ENCODE measurements around the gene TBX3. TPM values are rescaled to one million over a fixed set of nuclear protein-coding genes. Genes with fewer than 3 reads are reported as not detected.

Gene TBX3
- polyA plus RNA-seq, 3 donors from 2014 or later, result not detected

- peaks cover 0 to 3% (median 0%) of the 10 kb centered on the region in 3 donors for H3K36me3 Mint-ChIP-seq
- H3K27me3 Mint-ChIP-seq (ENCODE audit: low read depth in 3 of 3), result peaks cover 17 to 35% (median 25%) of the 10 kb centered on the region in 3 donors
- no peak overlapping the region for H3K4me3 Mint-ChIP-seq
- peaks cover 0 to 2% (median 0%) of the 10 kb centered on the region in 6 donors for H3K9me3 Mint-ChIP-seq
- no peak overlapping the region for H3K27ac Mint-ChIP-seq
- no peak for DNase-seq
- H3K4me1 Mint-ChIP-seq, result no peaks in the 10 kb centered on the region
Observed at GRCh38 chr12:114665411-114666260, 18.3 kb downstream of the TBX3 start.

- Mint-ChIP-seq H3K27me3 (ENCODE audit: low read depth in 3 of 3) (peaks cover 14 to 27% (median 17%) of the 10 kb centered on the region in 3 donors), H3K36me3 (peaks cover 0 to under 1% (median 0%) of the 10 kb centered on the region in 3 donors), H3K4me3 (no peak overlapping the region), H3K27ac (no peak overlapping the region), H3K4me1 (no peaks in the 10 kb centered on the region), H3K9me3 (peaks cover 0 to under 1% (median 0%) of the 10 kb centered on the region in 6 donors)
- DNase-seq, result no peak
Observed at GRCh38 chr12:114664651-114665320, 19.2 kb downstream of the TBX3 start.

GRCh38 chr12:114662512-114663177 is 21.3 kb downstream of the TBX3 start:
- Mint-ChIP-seq H3K4me1 (no peaks in the 10 kb centered on the region), H3K27ac (no peak overlapping the region), H3K27me3 (ENCODE audit: low read depth in 3 of 3) (peaks cover 7 to 23% (median 10%) of the 10 kb centered on the region in 3 donors), H3K4me3 (no peak overlapping the region), H3K36me3 (no peaks in the 10 kb centered on the region), H3K9me3 (no peaks in the 10 kb centered on the region)
- peak; percentile 5 to 24 (median 21) for DNase-seq

GRCh38 chr12:114661245-114661644 is 22.7 kb downstream of the TBX3 start:
- H3K4me3 Mint-ChIP-seq, result no peak overlapping the region
- no peak for DNase-seq
- no peak overlapping the region for H3K27ac Mint-ChIP-seq
- peaks cover 0 to 18% (median 6%) of the 10 kb centered on the region in 3 donors for H3K27me3 Mint-ChIP-seq (ENCODE audit: low read depth in 3 of 3)
- no peaks in the 10 kb centered on the region for H3K36me3 Mint-ChIP-seq
- H3K4me1 Mint-ChIP-seq, result no peaks in the 10 kb centered on the region
- H3K9me3 Mint-ChIP-seq, result no peaks in the 10 kb centered on the region

GRCh38 chr12:114659084-114659483 is 24.9 kb downstream of the TBX3 start:
- peaks cover 0 to 9% (median 9%) of the 10 kb centered on the region in 3 donors for H3K27me3 Mint-ChIP-seq (ENCODE audit: low read depth in 3 of 3)

DNA sequence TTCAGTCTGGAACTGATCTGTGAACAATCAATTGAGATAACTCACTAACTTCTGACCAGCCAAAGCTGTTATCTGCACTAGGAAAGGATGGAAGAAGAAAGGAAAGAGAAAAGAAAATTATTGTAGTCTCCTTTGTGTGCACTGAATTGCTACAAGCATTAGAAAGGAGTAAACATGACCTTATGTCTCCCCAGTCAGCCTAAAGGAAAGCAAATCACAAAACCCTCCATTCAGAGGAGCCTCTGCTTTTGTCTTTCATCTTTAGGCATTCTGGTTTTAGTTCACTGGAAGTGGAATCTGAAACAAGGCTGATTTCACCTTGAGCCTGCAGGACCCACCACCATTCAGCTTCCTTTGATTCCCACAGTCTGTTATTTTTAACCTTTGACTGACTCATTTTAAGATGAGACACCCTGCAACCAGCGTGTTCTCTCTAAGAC is 26.0 kb downstream of the TBX3 start:
- DNase-seq, result no peak
- no peaks in the 10 kb centered on the region for H3K4me1 Mint-ChIP-seq
- no peak overlapping the region for H3K4me3 Mint-ChIP-seq
- H3K27me3 Mint-ChIP-seq (ENCODE audit: low read depth in 3 of 3), result peaks cover 0 to 9% (median 3%) of the 10 kb centered on the region in 3 donors
- H3K9me3 Mint-ChIP-seq, result no peaks in the 10 kb centered on the region
- H3K36me3 Mint-ChIP-seq, result no peaks in the 10 kb centered on the region
- H3K27ac Mint-ChIP-seq, result no peak overlapping the region

More at GRCh38 chr12:114659084-114659483, 24.9 kb downstream of the TBX3 start:
- H3K9me3 Mint-ChIP-seq, result no peaks in the 10 kb centered on the region
- no peak for DNase-seq
- no peak overlapping the region for H3K27ac Mint-ChIP-seq
- no peaks in the 10 kb centered on the region for H3K36me3 Mint-ChIP-seq
- H3K4me1 Mint-ChIP-seq, result no peaks in the 10 kb centered on the region
- no peak overlapping the region for H3K4me3 Mint-ChIP-seq

GRCh38 chr12:114657597-114657920 is 26.4 kb downstream of the TBX3 start:
- peaks cover 0 to 7% (median 3%) of the 10 kb centered on the region in 3 donors for H3K27me3 Mint-ChIP-seq (ENCODE audit: low read depth in 3 of 3)
- H3K9me3 Mint-ChIP-seq, result no peaks in the 10 kb centered on the region
- no peak overlapping the region for H3K27ac Mint-ChIP-seq
- no peak overlapping the region for H3K4me3 Mint-ChIP-seq
- no peak for DNase-seq
- H3K4me1 Mint-ChIP-seq, result no peaks in the 10 kb centered on the region
- no peaks in the 10 kb centered on the region for H3K36me3 Mint-ChIP-seq

- H3K4me1 Mint-ChIP-seq, result no peaks in the 10 kb centered on the region
- no peak overlapping the region for H3K27ac Mint-ChIP-seq
- peaks cover 0 to 3% (median 3%) of the 10 kb centered on the region in 3 donors for H3K27me3 Mint-ChIP-seq (ENCODE audit: low read depth in 3 of 3)
- no peaks in the 10 kb centered on the region for H3K36me3 Mint-ChIP-seq
- DNase-seq, result no peak
- no peaks in the 10 kb centered on the region for H3K9me3 Mint-ChIP-seq
- H3K4me3 Mint-ChIP-seq, result no peak overlapping the region
Observed at GRCh38 chr12:114656906-114657596, 26.9 kb downstream of the TBX3 start.

GRCh38 chr12:114655934-114656749 is 27.8 kb downstream of the TBX3 start:
- DNase-seq, result no peak
- H3K4me1 Mint-ChIP-seq, result no peaks in the 10 kb centered on the region
- no peak overlapping the region for H3K4me3 Mint-ChIP-seq
- no peak overlapping the region for H3K27ac Mint-ChIP-seq
- H3K36me3 Mint-ChIP-seq, result no peaks in the 10 kb centered on the region
- H3K9me3 Mint-ChIP-seq, result no peaks in the 10 kb centered on the region
- peaks cover 0 to 3% (median 3%) of the 10 kb centered on the region in 3 donors for H3K27me3 Mint-ChIP-seq (ENCODE audit: low read depth in 3 of 3)

DNA sequence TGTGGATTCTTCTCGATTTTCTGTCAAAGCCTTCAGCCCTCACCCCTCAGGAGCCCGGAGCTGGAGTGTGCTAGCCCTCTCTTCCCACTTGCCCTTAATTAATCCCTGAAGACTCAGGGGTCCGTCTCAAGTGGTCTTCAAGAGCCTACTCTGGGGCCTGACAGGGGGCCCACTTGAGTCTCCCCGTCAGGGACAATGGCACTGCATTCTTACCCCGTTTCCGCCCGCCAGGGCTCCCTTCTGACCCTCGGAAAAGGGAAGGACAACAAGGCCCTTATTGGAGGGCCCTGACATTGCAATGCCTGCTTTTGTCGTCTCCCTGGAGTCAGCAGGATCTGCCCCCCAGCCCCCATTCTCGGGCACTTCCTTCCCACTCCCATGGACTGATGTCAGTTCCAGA is 34.4 kb downstream of the TBX3 start:
- H3K27me3 Mint-ChIP-seq (ENCODE audit: low read depth in 3 of 3), result peaks cover 0 to 6% (median 0%) of the 10 kb centered on the region in 3 donors

DNA sequence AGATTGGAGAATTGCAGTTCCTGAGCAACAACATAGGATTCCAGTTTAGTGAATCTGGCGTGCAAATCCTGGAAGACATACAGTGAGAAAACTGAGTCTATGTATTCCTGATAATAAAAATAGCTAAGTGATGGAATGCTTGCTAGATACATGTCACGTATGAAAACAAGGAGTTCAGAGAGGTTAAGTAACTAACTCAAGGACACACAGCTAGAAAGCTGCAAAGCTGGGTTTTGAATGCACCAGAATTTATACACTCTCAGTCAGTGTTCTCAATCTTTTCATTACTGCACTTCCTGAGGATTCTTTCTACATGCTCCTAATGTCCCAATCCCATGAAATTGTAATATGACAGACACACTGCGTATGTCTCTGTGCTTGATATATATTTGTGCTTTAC is 35.3 kb downstream of the TBX3 start:
- Mint-ChIP-seq H3K4me3 (no peak overlapping the region), H3K9me3 (no peaks in the 10 kb centered on the region), H3K4me1 (no peaks in the 10 kb centered on the region), H3K36me3 (no peaks in the 10 kb centered on the region), H3K27me3 (ENCODE audit: low read depth in 3 of 3) (peaks cover 0 to 6% (median 0%) of the 10 kb centered on the region in 3 donors), H3K27ac (no peak overlapping the region)
- no peak for DNase-seq

More for the DNA sequence above, 34.4 kb downstream of the TBX3 start:
- DNase-seq, result no peak
- Mint-ChIP-seq H3K9me3 (no peaks in the 10 kb centered on the region), H3K27ac (no peak overlapping the region), H3K36me3 (no peaks in the 10 kb centered on the region), H3K4me1 (no peaks in the 10 kb centered on the region), H3K4me3 (no peak overlapping the region)

- Mint-ChIP-seq H3K27me3 (ENCODE audit: low read depth in 3 of 3) (peaks cover 0 to 4% (median 0%) of the 10 kb centered on the region in 3 donors), H3K27ac (no peak overlapping the region), H3K36me3 (no peaks in the 10 kb centered on the region), H3K9me3 (no peaks in the 10 kb centered on the region), H3K4me3 (no peak overlapping the region), H3K4me1 (no peaks in the 10 kb centered on the region)
- DNase-seq, result no peak
Observed at GRCh38 chr12:114638790-114639435, 45.1 kb downstream of the TBX3 start.
